Measurements from ENCODE around the gene NACC2.

NACC2 gene

DNA sequence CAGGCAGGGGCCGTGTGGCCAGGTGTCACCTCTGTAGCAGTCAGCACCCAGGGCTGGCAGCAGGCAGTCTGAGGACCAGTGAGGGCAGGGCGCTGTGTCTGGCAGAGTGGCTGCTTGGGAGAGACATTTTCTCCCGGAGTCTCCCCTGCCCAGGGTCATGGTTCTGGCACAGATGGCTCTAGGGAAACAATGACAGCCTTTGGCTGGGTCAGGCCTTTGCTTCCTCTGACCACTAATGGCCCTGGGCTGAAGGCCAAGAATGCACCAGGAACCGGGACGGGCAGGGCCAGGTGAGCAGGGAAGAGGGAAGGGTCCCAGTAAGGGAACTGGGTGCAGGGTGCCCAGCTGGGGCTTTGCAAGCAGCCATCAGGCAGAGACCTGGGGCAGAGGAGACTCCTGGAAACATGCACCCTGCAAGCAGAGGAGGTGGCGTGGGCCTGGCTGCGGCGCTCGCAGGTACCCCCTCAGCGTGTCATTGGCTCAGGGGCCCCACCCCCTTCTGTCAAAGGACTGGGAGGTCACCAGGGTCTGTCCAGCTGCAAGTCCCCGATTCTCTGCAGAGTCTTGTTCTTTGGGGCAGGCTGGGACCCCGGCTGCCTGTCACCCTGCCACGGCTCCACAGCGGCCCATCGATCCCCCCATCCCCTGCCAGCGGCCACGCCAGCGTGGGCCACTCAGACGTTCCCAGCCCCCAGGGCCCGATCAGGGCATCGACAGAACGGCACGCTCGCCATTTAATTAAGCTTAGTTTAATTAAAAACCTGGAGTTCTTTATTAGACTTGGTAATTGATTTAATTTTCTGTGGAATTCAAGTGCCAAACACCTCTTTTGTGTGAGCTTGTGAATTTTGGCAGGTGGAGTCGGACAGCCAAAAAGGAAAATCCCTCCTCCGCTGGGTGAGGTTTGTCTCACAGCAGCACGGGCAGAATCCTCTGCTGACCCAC, 42.5 kb upstream of the NACC2 start:
- Histone ChIP-seq H3K27ac (ENCODE audit: low read depth, low read length) (no peak overlapping the region), H3K4me3 (ENCODE audit: low read depth, low read length) (no peak overlapping the region)

DNA sequence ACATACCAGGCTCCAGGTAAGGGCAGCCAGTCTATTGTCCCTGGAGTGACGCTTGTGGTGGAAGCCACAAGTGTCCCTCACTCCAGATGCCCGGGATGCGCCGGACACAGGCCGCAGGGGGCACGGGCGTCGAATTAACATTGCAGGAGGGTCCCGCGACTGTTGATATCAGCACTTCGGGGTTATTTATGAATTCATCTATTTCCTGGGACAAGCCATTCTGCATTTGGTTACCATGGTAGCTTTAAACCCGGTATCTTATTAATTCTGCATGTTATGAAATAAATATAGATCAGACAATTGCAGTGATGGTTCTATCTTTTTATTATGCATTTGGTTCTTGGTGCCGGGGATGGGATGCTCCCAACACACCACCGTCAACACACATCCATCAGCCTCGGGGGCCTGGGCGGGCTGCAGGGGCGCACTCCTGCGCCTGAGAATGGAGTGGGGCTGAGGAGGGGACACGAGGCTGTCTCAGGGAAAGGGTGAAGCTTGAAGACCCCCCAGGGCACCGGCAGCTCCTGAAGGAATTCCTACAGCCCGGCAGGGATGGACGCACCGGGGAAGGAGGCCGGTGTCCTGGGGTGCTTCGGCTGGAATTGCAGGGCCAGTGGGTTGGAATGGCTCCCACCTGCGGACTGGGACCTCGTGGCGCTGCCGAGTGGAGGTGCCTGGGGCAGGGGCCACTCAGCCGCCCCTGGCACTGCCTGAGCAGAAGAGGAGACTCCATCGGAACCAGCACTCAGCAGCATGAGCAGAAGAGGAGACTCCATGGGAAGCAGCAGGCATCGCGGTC, 41.2 kb upstream of the NACC2 start:
- peaks cover 42% of the 10 kb centered on the region for H3K27me3 ChIP-seq (ENCODE audit: insufficient read depth, low read length)
- H3K4me3 ChIP-seq (ENCODE audit: low read depth, low read length), result no peak overlapping the region
- H3K36me3 ChIP-seq (ENCODE audit: insufficient read depth, low read length), result no peaks in the 10 kb centered on the region
- H3K27ac ChIP-seq (ENCODE audit: low read depth, low read length), result no peak overlapping the region
- H2AFZ ChIP-seq (ENCODE audit: low read length, unreplicated experiment), result no peak overlapping the region
- H3K4me1 ChIP-seq (ENCODE audit: control insufficient read depth, insufficient read depth, low read length, unreplicated experiment), result no peaks in the 10 kb centered on the region
- no peaks in the 10 kb centered on the region for H3K79me2 ChIP-seq (ENCODE audit: control insufficient read depth, insufficient read depth, low read length, unreplicated experiment)

More for the DNA sequence above, 42.5 kb upstream of the NACC2 start:
- Histone ChIP-seq H2AFZ (ENCODE audit: low read length, unreplicated experiment) (no peak overlapping the region), H3K36me3 (ENCODE audit: insufficient read depth, low read length) (no peaks in the 10 kb centered on the region), H3K79me2 (ENCODE audit: control insufficient read depth, insufficient read depth, low read length, unreplicated experiment) (no peaks in the 10 kb centered on the region), H3K4me1 (ENCODE audit: control insufficient read depth, insufficient read depth, low read length, unreplicated experiment) (no peaks in the 10 kb centered on the region), H3K27me3 (ENCODE audit: insufficient read depth, low read length) (peaks cover 30% of the 10 kb centered on the region)

DNA sequence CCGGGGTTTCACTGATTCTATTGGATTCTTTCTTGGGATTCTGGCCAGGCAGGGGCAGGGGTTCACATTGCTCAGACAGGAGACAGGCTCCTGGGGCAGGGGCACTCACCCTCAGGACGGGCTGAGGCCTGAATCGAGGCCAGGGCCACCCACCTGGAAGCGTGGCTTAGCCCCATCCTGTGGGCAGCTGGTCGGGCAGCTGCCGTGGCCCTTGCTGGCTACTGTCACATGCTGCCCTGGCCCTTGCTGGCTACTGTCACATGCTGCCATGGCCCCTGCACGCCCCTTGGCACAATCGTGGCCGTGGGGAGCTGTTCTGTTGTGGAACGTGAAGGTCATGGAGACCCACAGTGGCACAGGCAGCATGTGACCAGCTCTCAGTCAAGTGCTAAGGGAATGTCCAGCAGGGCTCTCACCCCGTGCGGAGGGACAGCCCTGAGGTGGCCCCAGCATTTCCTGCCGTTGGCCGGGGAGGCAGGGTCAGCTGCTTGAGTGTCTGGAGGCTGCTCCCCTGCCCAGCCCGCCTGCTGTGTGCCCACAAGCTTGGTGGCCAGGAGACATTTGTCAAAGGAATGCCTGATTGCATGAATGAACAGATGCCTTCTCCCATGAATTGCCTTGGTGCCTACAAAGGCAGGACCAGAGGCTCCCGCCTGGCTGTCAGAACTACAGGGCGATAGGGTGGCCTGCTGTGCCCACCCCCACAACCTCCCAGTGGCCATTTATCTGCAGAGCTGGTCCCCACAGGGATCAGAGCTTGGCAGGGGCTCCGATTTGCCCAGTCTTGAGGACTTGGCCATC, 40.4 kb upstream of the NACC2 start:
- Histone ChIP-seq H2AFZ (ENCODE audit: low read length, unreplicated experiment) (no peak overlapping the region), H3K36me3 (ENCODE audit: insufficient read depth, low read length) (no peaks in the 10 kb centered on the region), H3K27me3 (ENCODE audit: insufficient read depth, low read length) (peaks cover 48% of the 10 kb centered on the region), H3K4me3 (ENCODE audit: low read depth, low read length) (no peak overlapping the region), H3K4me1 (ENCODE audit: control insufficient read depth, insufficient read depth, low read length, unreplicated experiment) (no peaks in the 10 kb centered on the region), H3K79me2 (ENCODE audit: control insufficient read depth, insufficient read depth, low read length, unreplicated experiment) (no peaks in the 10 kb centered on the region), H3K27ac (ENCODE audit: low read depth, low read length) (no peak overlapping the region)

DNA sequence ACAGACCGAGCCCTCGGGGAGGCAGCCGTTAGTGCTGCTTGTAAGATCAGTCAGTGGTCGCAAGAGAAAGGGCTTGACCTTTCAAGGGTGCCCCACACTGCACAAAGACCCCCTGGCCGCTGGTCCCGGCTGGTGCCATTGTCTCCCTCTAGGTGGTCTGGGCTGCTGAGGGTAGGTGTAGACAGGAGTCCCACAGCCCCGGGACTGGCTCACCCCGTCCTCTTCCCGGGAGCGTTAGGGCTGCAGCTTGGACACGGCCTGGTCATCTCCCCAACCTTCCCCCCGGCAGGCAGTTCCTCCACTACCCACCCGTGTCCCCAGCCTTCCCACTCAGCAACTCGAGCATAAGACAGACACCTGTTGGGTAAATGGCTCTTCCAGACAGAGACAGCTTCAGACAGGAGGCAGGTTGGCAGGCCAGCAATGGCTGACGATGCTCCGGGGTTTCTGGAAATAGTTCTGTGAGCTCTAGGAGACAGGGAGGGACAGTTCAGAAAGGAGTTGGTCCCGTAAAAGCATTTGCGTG, 38.9 kb upstream of the NACC2 start:
- Histone ChIP-seq H3K27ac (ENCODE audit: low read depth, low read length) (no peak overlapping the region), H3K36me3 (ENCODE audit: insufficient read depth, low read length) (no peaks in the 10 kb centered on the region), H2AFZ (ENCODE audit: low read length, unreplicated experiment) (no peak overlapping the region), H3K27me3 (ENCODE audit: insufficient read depth, low read length) (peaks cover 58% of the 10 kb centered on the region), H3K79me2 (ENCODE audit: control insufficient read depth, insufficient read depth, low read length, unreplicated experiment) (no peaks in the 10 kb centered on the region), H3K4me3 (ENCODE audit: low read depth, low read length) (peak overlapping the region; percentile 69), H3K4me1 (ENCODE audit: control insufficient read depth, insufficient read depth, low read length, unreplicated experiment) (no peaks in the 10 kb centered on the region)

DNA sequence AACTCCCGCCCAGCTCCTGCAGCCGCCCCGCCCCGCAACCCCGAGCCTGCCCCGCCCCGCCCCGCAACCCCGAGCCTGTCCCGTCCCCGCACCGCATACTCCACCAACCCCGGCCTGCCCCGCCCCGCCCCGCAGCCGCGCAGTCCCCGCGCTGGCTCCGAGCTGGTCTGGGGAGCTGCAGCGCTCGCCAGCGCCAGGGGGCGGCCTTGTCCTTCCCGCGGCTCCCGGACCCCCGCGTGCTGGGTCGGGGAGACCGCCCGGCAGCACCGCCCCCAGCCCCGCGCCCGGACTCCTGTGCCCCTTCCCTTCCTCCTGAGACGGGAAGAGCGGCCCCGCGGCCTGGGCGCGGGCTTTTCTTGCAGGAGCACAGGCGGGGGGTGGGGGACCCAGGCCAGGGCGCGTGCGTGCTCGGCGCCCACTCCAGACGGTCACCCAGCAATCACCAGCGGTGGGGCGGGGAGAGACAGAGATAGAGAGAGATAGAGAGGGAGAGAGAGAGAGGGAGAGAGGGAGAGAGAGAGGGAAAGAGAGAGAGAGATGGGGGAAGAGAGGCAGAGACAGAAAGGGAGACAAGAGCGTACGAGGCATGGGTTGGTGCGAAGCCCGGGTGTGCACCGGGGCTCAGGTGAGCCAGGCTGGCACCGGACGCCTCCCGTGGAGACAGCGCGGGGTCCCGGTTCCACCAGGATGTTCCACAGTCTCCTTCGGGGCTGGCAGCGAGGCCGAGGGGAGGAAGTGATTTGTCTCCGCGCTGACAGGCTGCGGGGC, 38.3 kb upstream of the NACC2 start:
- Histone ChIP-seq H2AFZ (ENCODE audit: low read length, unreplicated experiment) (no peak overlapping the region), H3K27me3 (ENCODE audit: insufficient read depth, low read length) (peaks cover 64% of the 10 kb centered on the region), H3K4me1 (ENCODE audit: control insufficient read depth, insufficient read depth, low read length, unreplicated experiment) (no peaks in the 10 kb centered on the region), H3K79me2 (ENCODE audit: control insufficient read depth, insufficient read depth, low read length, unreplicated experiment) (no peaks in the 10 kb centered on the region), H3K36me3 (ENCODE audit: insufficient read depth, low read length) (no peaks in the 10 kb centered on the region), H3K4me3 (ENCODE audit: low read depth, low read length) (peak overlapping the region; percentile 69), H3K27ac (ENCODE audit: low read depth, low read length) (no peak overlapping the region)

DNA sequence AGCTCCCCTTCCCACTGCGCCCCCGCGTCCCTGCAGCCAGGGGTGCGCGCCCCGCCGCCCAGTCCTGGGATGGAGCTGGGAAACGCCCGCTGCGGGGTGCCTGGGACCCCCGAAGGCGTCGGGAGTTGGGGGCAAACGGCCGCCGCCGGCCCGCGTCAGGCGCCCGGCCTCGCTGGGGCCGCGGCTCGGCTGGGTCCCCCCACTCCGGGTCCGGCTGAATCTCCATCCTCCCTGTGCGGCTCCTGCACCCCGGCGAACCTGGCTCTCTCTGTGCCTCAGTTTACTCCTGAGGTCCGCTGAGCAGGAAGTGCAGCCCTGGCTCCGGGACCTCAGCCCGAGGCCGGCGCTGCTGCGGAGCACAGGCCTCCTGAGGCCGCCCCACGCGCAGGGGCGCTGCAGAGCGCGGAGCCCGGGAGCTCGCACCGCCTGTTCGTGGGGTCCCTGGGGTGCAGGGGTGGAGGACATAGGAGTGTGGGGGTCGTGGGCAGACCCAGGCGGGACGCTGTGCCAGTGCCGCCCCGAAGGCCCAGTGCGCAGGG, 37.5 kb upstream of the NACC2 start:
- H3K27ac ChIP-seq (ENCODE audit: low read depth, low read length), result no peak overlapping the region
- no peaks in the 10 kb centered on the region for H3K36me3 ChIP-seq (ENCODE audit: insufficient read depth, low read length)
- peak overlapping the region; percentile 12 for H2AFZ ChIP-seq (ENCODE audit: low read length, unreplicated experiment)
- H3K4me1 ChIP-seq (ENCODE audit: control insufficient read depth, insufficient read depth, low read length, unreplicated experiment), result no peaks in the 10 kb centered on the region
- H3K27me3 ChIP-seq (ENCODE audit: insufficient read depth, low read length), result peaks cover 71% of the 10 kb centered on the region
- H3K4me3 ChIP-seq (ENCODE audit: low read depth, low read length), result no peak overlapping the region
- no peaks in the 10 kb centered on the region for H3K79me2 ChIP-seq (ENCODE audit: control insufficient read depth, insufficient read depth, low read length, unreplicated experiment)

DNA sequence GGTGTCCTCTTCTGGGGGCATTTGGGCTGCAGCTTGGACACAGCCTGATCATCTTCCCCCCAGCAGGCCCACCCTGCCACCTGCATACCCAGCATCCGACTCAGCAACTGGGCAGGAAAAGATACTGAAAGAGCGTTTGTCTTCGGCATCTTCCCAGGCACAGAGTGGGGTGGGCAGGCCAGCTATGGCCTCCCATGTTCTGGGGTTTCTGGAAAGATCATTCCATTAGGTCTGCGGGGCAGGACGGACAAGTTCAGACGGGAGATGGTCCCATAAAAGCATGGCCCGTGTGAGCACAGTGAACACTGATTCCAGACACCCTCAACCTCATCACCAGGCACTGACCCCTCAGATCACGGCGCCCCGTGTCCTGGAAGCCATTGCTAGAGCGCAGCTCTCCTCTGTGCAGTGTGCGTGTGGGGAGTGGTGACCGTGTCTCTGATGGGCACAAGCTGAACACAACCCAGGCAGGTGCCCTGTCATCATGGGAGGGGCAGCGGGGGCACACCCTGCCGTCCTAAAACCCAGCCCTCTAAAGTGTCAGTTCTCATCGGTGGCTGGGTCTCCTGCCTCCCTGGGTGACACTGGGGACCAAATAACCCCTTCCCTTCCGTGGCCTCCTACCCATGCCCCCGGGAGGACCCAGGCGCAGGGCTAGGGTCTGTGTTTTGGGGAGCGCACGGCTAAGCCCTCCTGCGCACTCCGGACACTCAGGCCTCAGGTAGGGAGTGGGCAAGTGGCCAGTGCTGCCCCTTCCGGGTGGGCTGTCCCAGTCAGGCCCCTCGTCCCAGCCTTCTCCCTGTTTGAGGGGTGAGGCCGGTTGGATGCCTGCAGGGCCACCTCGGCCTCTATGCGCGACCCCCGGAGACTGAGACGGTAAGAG, 36.8 kb upstream of the NACC2 start:
- H3K36me3 ChIP-seq (ENCODE audit: insufficient read depth, low read length), result no peaks in the 10 kb centered on the region
- no peak overlapping the region for H2AFZ ChIP-seq (ENCODE audit: low read length, unreplicated experiment)
- H3K4me3 ChIP-seq (ENCODE audit: low read depth, low read length), result no peak overlapping the region
- H3K27me3 ChIP-seq (ENCODE audit: insufficient read depth, low read length), result peaks cover 76% of the 10 kb centered on the region
- H3K4me1 ChIP-seq (ENCODE audit: control insufficient read depth, insufficient read depth, low read length, unreplicated experiment), result no peaks in the 10 kb centered on the region
- H3K27ac ChIP-seq (ENCODE audit: low read depth, low read length), result no peak overlapping the region
- H3K79me2 ChIP-seq (ENCODE audit: control insufficient read depth, insufficient read depth, low read length, unreplicated experiment), result no peaks in the 10 kb centered on the region

DNA sequence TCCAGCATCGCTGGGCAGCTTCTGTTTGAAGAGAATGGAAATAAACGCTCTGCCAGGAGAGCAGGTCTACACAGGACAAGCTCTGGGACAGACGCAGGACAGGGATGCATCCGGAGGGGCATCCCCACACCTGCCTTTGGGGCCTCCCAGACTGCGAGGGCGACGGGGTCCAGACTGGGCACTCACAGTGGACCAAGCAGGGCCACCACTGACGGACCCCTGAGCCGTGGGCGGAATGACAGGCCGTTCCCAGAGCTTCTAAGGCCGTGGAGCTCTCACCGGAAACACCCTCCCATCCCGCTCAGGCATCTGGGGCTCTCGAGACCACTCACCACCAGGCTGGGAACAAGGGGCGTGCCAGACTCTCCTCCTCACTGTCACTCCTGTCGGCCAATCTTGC, 34.1 kb upstream of the NACC2 start:
- no peak overlapping the region for H3K4me3 ChIP-seq (ENCODE audit: low read depth, low read length)
- peaks cover 83% of the 10 kb centered on the region for H3K27me3 ChIP-seq (ENCODE audit: insufficient read depth, low read length)
- no peak overlapping the region for H2AFZ ChIP-seq (ENCODE audit: low read length, unreplicated experiment)

DNA sequence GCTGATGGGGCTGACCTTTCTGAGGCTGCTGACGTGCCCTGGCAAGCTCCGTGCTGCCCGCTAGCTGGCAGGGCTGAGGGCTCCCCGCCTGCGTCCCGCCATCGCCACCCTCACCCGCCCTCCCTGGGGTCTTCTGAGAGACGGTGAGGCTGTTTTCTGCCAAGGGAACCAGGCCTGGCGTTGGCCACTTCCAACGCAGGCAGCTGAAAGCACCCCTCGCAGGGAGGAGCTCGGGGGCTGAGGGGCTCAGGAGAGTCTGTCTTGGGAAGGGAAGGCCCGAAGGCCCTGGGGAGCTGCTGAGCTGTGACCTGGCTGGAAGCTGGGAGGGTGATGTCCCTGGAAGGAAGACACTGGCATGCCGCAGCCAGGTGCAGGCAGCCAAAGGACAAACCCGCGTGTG, 33.3 kb upstream of the NACC2 start:
- Histone ChIP-seq H3K4me3 (ENCODE audit: low read depth, low read length) (no peak overlapping the region), H2AFZ (ENCODE audit: low read length, unreplicated experiment) (no peak overlapping the region), H3K4me1 (ENCODE audit: control insufficient read depth, insufficient read depth, low read length, unreplicated experiment) (no peaks in the 10 kb centered on the region), H3K36me3 (ENCODE audit: insufficient read depth, low read length) (no peaks in the 10 kb centered on the region), H3K27me3 (ENCODE audit: insufficient read depth, low read length) (peaks cover 76% of the 10 kb centered on the region), H3K79me2 (ENCODE audit: control insufficient read depth, insufficient read depth, low read length, unreplicated experiment) (no peaks in the 10 kb centered on the region), H3K27ac (ENCODE audit: low read depth, low read length) (no peak overlapping the region)

More for the DNA sequence above, 34.1 kb upstream of the NACC2 start:
- Histone ChIP-seq H3K4me1 (ENCODE audit: control insufficient read depth, insufficient read depth, low read length, unreplicated experiment) (no peaks in the 10 kb centered on the region), H3K27ac (ENCODE audit: low read depth, low read length) (no peak overlapping the region), H3K79me2 (ENCODE audit: control insufficient read depth, insufficient read depth, low read length, unreplicated experiment) (no peaks in the 10 kb centered on the region), H3K36me3 (ENCODE audit: insufficient read depth, low read length) (no peaks in the 10 kb centered on the region)
